Measurements from ENCODE around the gene MYADM.
A peak's percentile ranks its signal among the peaks of the same experiment; 100 is the strongest.

MYADM gene

DNA sequence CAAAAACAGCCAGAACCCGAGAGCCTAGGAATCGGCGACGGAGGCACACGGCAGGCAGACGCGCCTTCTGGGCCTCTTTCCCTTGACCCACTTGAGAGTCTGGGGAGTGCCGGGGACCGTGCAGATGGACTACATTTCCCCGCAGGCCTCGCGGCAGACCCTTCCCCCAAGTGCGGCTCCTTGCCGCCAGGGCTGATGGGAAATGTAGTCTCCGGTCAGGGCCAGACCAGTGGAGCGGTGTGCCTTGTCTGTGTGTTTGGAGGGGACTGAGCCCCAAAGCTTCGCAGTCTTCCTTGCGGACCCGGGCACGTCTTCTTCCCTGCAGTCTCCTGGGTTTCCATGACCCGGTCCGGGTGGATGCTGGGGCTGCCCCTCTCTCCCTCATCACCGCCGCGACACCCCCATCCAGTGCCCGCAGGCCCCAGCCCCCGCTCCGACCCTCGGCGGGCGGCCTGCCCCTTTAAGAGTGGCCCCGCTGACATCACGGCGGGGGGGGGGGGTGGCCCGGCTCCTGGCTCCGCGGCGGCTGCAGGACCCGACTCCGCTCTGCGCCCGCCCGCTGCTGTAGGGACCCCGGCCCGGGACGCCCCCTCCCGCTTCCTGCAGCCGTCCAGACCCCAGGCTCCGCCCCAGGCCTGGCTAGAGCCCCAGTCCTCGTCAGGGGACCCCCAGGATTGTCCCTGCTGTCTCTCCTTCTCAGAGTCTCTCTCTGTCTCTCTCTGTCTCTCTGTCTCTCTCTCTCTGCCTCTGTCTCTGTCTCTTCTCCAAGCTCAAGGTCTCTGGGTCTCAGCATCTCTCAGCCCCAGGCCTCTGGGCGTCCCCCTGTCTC is 40.6 kb downstream of the MYADM start (continued):
- TF ChIP-seq, protein P1, sequence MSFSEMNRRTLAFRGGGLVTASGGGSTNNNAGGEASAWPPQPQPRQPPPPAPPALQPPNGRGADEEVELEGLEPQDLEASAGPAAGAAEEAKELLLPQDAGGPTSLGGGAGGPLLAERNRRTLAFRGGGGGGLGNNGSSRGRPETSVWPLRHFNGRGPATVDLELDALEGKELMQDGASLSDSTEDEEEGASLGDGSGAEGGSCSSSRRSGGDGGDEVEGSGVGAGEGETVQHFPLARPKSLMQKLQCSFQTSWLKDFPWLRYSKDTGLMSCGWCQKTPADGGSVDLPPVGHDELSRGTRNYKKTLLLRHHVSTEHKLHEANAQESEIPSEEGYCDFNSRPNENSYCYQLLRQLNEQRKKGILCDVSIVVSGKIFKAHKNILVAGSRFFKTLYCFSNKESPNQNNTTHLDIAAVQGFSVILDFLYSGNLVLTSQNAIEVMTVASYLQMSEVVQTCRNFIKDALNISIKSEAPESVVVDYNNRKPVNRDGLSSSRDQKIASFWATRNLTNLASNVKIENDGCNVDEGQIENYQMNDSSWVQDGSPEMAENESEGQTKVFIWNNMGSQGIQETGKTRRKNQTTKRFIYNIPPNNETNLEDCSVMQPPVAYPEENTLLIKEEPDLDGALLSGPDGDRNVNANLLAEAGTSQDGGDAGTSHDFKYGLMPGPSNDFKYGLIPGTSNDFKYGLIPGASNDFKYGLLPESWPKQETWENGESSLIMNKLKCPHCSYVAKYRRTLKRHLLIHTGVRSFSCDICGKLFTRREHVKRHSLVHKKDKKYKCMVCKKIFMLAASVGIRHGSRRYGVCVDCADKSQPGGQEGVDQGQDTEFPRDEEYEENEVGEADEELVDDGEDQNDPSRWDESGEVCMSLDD (tag by site-specific recombination; IDR thresholded peaks at IDR 0.05) = 0 out of 2 replicates have a peak, but pooled peaks have one; percentile 33
- TF ChIP-seq, protein P2, sequence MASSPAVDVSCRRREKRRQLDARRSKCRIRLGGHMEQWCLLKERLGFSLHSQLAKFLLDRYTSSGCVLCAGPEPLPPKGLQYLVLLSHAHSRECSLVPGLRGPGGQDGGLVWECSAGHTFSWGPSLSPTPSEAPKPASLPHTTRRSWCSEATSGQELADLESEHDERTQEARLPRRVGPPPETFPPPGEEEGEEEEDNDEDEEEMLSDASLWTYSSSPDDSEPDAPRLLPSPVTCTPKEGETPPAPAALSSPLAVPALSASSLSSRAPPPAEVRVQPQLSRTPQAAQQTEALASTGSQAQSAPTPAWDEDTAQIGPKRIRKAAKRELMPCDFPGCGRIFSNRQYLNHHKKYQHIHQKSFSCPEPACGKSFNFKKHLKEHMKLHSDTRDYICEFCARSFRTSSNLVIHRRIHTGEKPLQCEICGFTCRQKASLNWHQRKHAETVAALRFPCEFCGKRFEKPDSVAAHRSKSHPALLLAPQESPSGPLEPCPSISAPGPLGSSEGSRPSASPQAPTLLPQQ (tag by site-specific recombination; IDR thresholded peaks at IDR 0.05) = peak; percentile 60; the same call in 1 of the 2 replicates
- TF ChIP-seq ZFP69B (tag by site-specific recombination; IDR thresholded peaks at IDR 0.05) (0 out of 2 replicates have a peak, but pooled peaks have one; percentile 20), ZNF76 (tag by site-specific recombination; IDR thresholded peaks at IDR 0.05; ENCODE audit: borderline replicate concordance, low read depth) (peak; percentile 95), SP3 (tag by site-specific recombination; IDR thresholded peaks at IDR 0.05) (peak; percentile 69), ZNF292 (tag by site-specific recombination; IDR thresholded peaks at IDR 0.05; ENCODE audit: borderline replicate concordance, low read depth) (no peak), BCL11A (tag by site-specific recombination; IDR thresholded peaks at IDR 0.05; ENCODE audit: low read depth) (no peak), ZNF843 (tag by site-specific recombination; IDR thresholded peaks at IDR 0.05) (no peak), ZNF433 (tag by site-specific recombination; IDR thresholded peaks at IDR 0.05; ENCODE audit: low read depth) (no peak), ZBTB17 (tag by site-specific recombination; IDR thresholded peaks at IDR 0.05) (peak; percentile 78), ZNF112 (tag by site-specific recombination; IDR thresholded peaks at IDR 0.05) (no peak)

DNA sequence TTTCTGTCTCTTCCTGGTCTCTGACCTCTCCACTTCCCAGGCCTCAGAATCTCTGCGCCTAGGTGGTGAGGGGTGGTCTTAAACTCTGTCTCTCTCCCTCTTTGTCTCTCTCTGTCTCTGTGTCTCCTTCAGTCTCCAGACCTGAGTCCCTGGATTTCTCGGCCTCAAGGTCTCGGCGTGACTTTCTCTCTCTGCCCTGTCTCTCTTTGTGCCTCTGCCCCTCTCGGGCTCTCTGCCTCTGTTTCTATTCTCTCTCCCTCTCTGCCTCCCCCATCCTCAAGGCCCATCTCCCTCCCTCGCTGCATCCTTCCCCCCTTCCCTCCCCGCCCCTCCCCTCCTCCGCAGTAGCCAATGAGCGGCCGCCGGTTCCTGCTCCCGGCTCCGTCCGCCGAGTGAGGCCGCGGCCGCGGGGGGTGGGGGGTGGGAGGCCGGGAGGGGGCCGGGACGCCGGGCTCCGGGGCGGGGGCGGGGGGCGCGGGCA is 41.3 kb downstream of the MYADM start, which contains the start of gene CACNG7:
CACNG7 (plus strand) TSS at position 344 of the 481 bp plus-strand sequence. CDS start 3,554 bp downstream, outside the sequence.
- POLR2A ChIA-PET = no interaction called here
- Histone ChIP-seq H3K36me3 (ENCODE audit: control insufficient read depth in 2 of 2, insufficient read depth in 1 of 2, low read length in 2 of 2) (no peaks in the 10 kb centered on the region), H3K4me1 (ENCODE audit: control insufficient read depth, insufficient read depth, low read length) (no peaks in the 10 kb centered on the region), H3K4me3 (ENCODE audit: low read depth, low read length) (no peak within 1 kb of the TSS), H3K27ac (ENCODE audit: extremely low read depth, low read depth, low read length) (no peak within 1 kb of the TSS), H3K9me3 (ENCODE audit: control insufficient read depth, insufficient read depth, low read depth, low read length) (no peaks in the 10 kb centered on the region)
- CTCF ChIA-PET = interaction anchor here (2.1 kb wide), 1 partner anchor 114 kb away, joined by 9 read pairs; no protein-coding TSS in a partner anchor
- TF ChIP-seq, protein P3, sequence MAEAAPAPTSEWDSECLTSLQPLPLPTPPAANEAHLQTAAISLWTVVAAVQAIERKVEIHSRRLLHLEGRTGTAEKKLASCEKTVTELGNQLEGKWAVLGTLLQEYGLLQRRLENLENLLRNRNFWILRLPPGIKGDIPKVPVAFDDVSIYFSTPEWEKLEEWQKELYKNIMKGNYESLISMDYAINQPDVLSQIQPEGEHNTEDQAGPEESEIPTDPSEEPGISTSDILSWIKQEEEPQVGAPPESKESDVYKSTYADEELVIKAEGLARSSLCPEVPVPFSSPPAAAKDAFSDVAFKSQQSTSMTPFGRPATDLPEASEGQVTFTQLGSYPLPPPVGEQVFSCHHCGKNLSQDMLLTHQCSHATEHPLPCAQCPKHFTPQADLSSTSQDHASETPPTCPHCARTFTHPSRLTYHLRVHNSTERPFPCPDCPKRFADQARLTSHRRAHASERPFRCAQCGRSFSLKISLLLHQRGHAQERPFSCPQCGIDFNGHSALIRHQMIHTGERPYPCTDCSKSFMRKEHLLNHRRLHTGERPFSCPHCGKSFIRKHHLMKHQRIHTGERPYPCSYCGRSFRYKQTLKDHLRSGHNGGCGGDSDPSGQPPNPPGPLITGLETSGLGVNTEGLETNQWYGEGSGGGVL (tag by site-specific recombination; IDR thresholded peaks at IDR 0.05) = peak; percentile 78
- no peak for TF ChIP-seq ZNF791 (tag by site-specific recombination; IDR thresholded peaks at IDR 0.05)
- no peak for TF ChIP-seq PRDM1 (tag by site-specific recombination; IDR thresholded peaks at IDR 0.05)
- 0 out of 2 replicates have a peak, but pooled peaks have one; percentile 11 for TF ChIP-seq ZNF366 (tag by site-specific recombination; conservative IDR thresholded peaks at IDR 0.05)
- TF ChIP-seq ZSCAN16 (tag by site-specific recombination; IDR thresholded peaks at IDR 0.05) = no peak
- no peak for TF ChIP-seq ZNF670 (tag by site-specific recombination; IDR thresholded peaks at IDR 0.05; ENCODE audit: low read depth)
- no peak for TF ChIP-seq ZNF76 (tag by site-specific recombination; IDR thresholded peaks at IDR 0.05; ENCODE audit: borderline replicate concordance, low read depth)
- no peak for TF ChIP-seq ZNF544 (tag by site-specific recombination; IDR thresholded peaks at IDR 0.05)
- TF ChIP-seq SP3 (tag by site-specific recombination; IDR thresholded peaks at IDR 0.05) = peak; percentile 19; the same call in 1 of the 2 replicates
- TF ChIP-seq ZNF623 (tag by site-specific recombination; IDR thresholded peaks at IDR 0.05) = no peak
- TF ChIP-seq, protein P4, sequence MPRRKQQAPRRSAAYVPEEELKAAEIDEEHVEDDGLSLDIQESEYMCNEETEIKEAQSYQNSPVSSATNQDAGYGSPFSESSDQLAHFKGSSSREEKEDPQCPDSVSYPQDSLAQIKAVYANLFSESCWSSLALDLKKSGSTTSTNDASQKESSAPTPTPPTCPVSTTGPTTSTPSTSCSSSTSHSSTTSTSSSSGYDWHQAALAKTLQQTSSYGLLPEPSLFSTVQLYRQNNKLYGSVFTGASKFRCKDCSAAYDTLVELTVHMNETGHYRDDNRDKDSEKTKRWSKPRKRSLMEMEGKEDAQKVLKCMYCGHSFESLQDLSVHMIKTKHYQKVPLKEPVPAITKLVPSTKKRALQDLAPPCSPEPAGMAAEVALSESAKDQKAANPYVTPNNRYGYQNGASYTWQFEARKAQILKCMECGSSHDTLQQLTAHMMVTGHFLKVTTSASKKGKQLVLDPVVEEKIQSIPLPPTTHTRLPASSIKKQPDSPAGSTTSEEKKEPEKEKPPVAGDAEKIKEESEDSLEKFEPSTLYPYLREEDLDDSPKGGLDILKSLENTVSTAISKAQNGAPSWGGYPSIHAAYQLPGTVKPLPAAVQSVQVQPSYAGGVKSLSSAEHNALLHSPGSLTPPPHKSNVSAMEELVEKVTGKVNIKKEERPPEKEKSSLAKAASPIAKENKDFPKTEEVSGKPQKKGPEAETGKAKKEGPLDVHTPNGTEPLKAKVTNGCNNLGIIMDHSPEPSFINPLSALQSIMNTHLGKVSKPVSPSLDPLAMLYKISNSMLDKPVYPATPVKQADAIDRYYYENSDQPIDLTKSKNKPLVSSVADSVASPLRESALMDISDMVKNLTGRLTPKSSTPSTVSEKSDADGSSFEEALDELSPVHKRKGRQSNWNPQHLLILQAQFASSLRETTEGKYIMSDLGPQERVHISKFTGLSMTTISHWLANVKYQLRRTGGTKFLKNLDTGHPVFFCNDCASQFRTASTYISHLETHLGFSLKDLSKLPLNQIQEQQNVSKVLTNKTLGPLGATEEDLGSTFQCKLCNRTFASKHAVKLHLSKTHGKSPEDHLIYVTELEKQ (tag by site-specific recombination; IDR thresholded peaks at IDR 0.05; ENCODE audit: borderline replicate concordance) = no peak
